ENCODE results near the gene DCBLD1. TPM values are rescaled to one million over a fixed set of nuclear protein-coding genes. Genes with fewer than 3 reads are reported as not detected.

DCBLD1 gene
- total and polyA plus RNA-seq, 2 of the 4 experiments (the other 2 are of a cell fraction), result 21.1 to 27.8 TPM

GRCh38 chr6:117595099-117595923 is 112.8 kb downstream of the DCBLD1 start (continued):
- TF ChIP-seq RCOR1 (IDR thresholded peaks at IDR 0.05; ENCODE audit: insufficient replicate concordance, low read length), result no peak

GRCh38 chr6:117597755-117598154 is 115.3 kb downstream of the DCBLD1 start:
- no peak overlapping the region for H3K4me3 ChIP-seq (ENCODE audit: insufficient read depth, low read depth, low read length)
- POLR2A ChIA-PET (ENCODE audit: unreplicated experiment), result interaction anchor here (0.6 kb wide), 1 partner anchor 30 kb away, joined by 8 read pairs; no protein-coding TSS in a partner anchor
- intact Hi-C loops (cut with micrococcal nuclease), result no loop called here
- TF ChIP-seq SMC3 (IDR thresholded peaks at IDR 0.05; ENCODE audit: low read depth, low read length) (no peak), CTCF (conservative IDR thresholded peaks at IDR 0.05; ENCODE audit: low read depth, low read length) (no peak), MAZ (IDR thresholded peaks at IDR 0.05; ENCODE audit: borderline replicate concordance, low read depth, low read length) (no peak), CEBPB (IDR thresholded peaks at IDR 0.05; ENCODE audit: low read depth, low read length) (no peak), USF2 (IDR thresholded peaks at IDR 0.05; ENCODE audit: low read depth, low read length) (no peak), MAFK (IDR thresholded peaks at IDR 0.05; ENCODE audit: low read depth, low read length) (no peak), RCOR1 (IDR thresholded peaks at IDR 0.05; ENCODE audit: insufficient replicate concordance, low read length) (no peak), ELK1 (IDR thresholded peaks at IDR 0.05; ENCODE audit: borderline replicate concordance, low read depth, low read length) (no peak), CHD1 (IDR thresholded peaks at IDR 0.05; ENCODE audit: low read depth, low read length) (no peak), NFE2L2 (IDR thresholded peaks at IDR 0.05; ENCODE audit: low read depth, low read length) (no peak), RFX5 (IDR thresholded peaks at IDR 0.05; ENCODE audit: low read depth, low read length) (no peak)

More at GRCh38 chr6:117597755-117598154, 115.3 kb downstream of the DCBLD1 start:
- no peak overlapping the region for H2BK20ac ChIP-seq (ENCODE audit: low read depth, low read length)
- H3K4me2 ChIP-seq (ENCODE audit: low read depth, low read length), result no peak overlapping the region
- H2AFZ ChIP-seq (replicated peaks; ENCODE audit: low read length, poor library complexity), result no peak overlapping the region
- H2AK9ac ChIP-seq (replicated peaks; ENCODE audit: low read depth, low read length, poor library complexity), result no peak overlapping the region
- CTCF ChIA-PET, result interaction anchor here (0.6 to 0.9 kb wide), 2 partner anchors 30 to 37 kb away, joined by 3 to 5 read pairs; no protein-coding TSS in a partner anchor
- no peak overlapping the region for H2BK15ac ChIP-seq (ENCODE audit: low read depth, low read length)
- peaks cover 8% of the 10 kb centered on the region for H3K36me3 ChIP-seq (ENCODE audit: control insufficient read depth, insufficient read depth, low read length)
- no peak overlapping the region for H3K56ac ChIP-seq (ENCODE audit: extremely low read depth, insufficient read depth, low read length)
- H2BK5ac ChIP-seq (ENCODE audit: low read depth, low read length, poor library complexity, severe bottlenecking), result no peak overlapping the region
- H3K18ac ChIP-seq (ENCODE audit: low read depth, low read length), result no peak overlapping the region
- H3K4ac ChIP-seq (ENCODE audit: low read depth, low read length), result no peak overlapping the region
- no peaks in the 10 kb centered on the region; the same call in 1 of the 2 replicates for H3K9me1 ChIP-seq (ENCODE audit: insufficient read depth, low read length)
- no peaks in the 10 kb centered on the region for H3K9me3 ChIP-seq (ENCODE audit: control insufficient read depth, insufficient read depth, low read length)
- H3K79me1 ChIP-seq (ENCODE audit: low read depth in 1 of 2, low read length in 2 of 2), result peaks cover 3 to 44% of the 10 kb centered on the region in 2 experiments
- H3K4me1 ChIP-seq (ENCODE audit: control insufficient read depth, insufficient read depth, low read length), result 0 out of 2 replicates have a peak, but pooled peaks cover 2% of the 10 kb centered on the region
- WGBS, 2 experiments (ENCODE audit: extremely low coverage in 2 of 2, insufficient read length in 1 of 2), result no CpG with 5 or more reads among the region's 2 CpGs
- dilution Hi-C loops (cut with HindIII; ENCODE audit: low sequenced_read_pairs, unreplicated experiment) (no loop called here), in situ Hi-C loops (cut with MboI; ENCODE audit: low sequenced_read_pairs) (no loop called here)
- no peak overlapping the region for H3K14ac ChIP-seq (replicated peaks; ENCODE audit: low read depth, low read length)
- no peaks in the 10 kb centered on the region for H3K27me3 ChIP-seq (ENCODE audit: control insufficient read depth, insufficient read depth, low read length)
- no peak overlapping the region for H3K27ac ChIP-seq (ENCODE audit: insufficient read depth, low read length)
- peaks cover 27% of the 10 kb centered on the region; the same call in 1 of the 2 replicates for H4K20me1 ChIP-seq (ENCODE audit: insufficient read depth, low read length)
- no peak overlapping the region for H4K91ac ChIP-seq (ENCODE audit: insufficient read depth, low read depth, low read length)
- DNase-seq (no peak), ATAC-seq (ENCODE audit: low read depth) (no peak)
- no peak overlapping the region for H2AK5ac ChIP-seq (ENCODE audit: low read depth, low read length)
- no peak overlapping the region for H2BK120ac ChIP-seq (ENCODE audit: low read depth, low read length)
- H4K8ac ChIP-seq (ENCODE audit: low read depth in 2 of 2, low read length in 2 of 2), result no peak overlapping the region
- no TSS peak for BruUV-seq (replicated peaks)
- H3K9ac ChIP-seq (ENCODE audit: low read depth, low read length), result no peak overlapping the region
- no peak overlapping the region for H3K23ac ChIP-seq (ENCODE audit: low read depth, low read length)
- H4K5ac ChIP-seq (ENCODE audit: low read depth, low read length), result no peak overlapping the region
